Transverse colon (tissue), 4 donors: ENCODE measurements around the gene SHC1. TPM values are rescaled to one million over a fixed set of nuclear protein-coding genes. Genes with fewer than 3 reads are reported as not detected.

Experiments used
- DNase-seq: peaks from one replicate; pipeline ENCODE4 v3.0.0-alpha.2; 2019
- H3K27ac ChIP-seq, 4 donors: fragments of 200-600 bp; sonication (generic); 2 replicates each; pipeline ENCODE4 v1.5.1; 2016 to 2018; ENCODE audit warnings: inconsistent platforms in 4 of 4
- H3K27me3 ChIP-seq: fragments of 200-600 bp; sonication (generic); 2 replicates; pipeline ENCODE4 v1.5.1; 2017; ENCODE audit warnings: inconsistent platforms
- H3K36me3 ChIP-seq, 4 donors: fragments of 200-600 bp; sonication (generic); 2 replicates each; pipeline ENCODE4 v1.5.1; 2017 to 2019; ENCODE audit warnings: inconsistent platforms in 4 of 4
- H3K4me1 ChIP-seq, 4 donors: fragments of 200-600 bp; sonication (generic); 2 replicates each; pipeline ENCODE4 v1.5.1; 2017 to 2020; ENCODE audit warnings: inconsistent platforms in 4 of 4
- H3K4me3 ChIP-seq, 4 donors: fragments of 200-600 bp; sonication (generic); 1 replicate in 1 of 4; 2 replicates in 3 of 4; pipeline versions ENCODE4 v1.5.1 to v1.6.1; 2017 to 2019; ENCODE audit warnings: inconsistent platforms in 4 of 4
- H3K9me3 ChIP-seq, 2 donors: fragments of 200-600 bp; sonication (generic); 2 replicates each; pipeline ENCODE4 v1.5.1; 2017 to 2019; ENCODE audit warnings: inconsistent platforms in 2 of 2
- EP300 ChIP-seq: sonication (generic); formaldehyde crosslinking; IDR thresholded peaks from one replicate; pipeline ENCODE4 v1.6.1; 2017; ENCODE audit warnings: antibody characterized with exemption, low read depth
- POLR2A ChIP-seq: fragments of 450-650 bp; IDR thresholded peaks from one replicate; pipeline ENCODE4 v1.6.1; 2016; ENCODE audit warnings: antibody characterized with exemption, mild to moderate bottlenecking, moderate library complexity
- POLR2AphosphoS5 ChIP-seq, 3 donors: sonication (generic); formaldehyde crosslinking; IDR thresholded peaks; one replicate each; pipeline ENCODE4 v1.6.1; 2016; ENCODE audit warnings: antibody characterized with exemption in 3 of 3
- WGBS, 2 donors: methylation state at CpG; one replicate each; pipeline ENCODE4 v1.1.5; 2018; ENCODE audit warnings: low coverage in 1 of 2; 5-methylcytosine and 5-hydroxymethylcytosine counted together
- in situ Hi-C, 4 donors: fragments of 200-750 bp; cut with MboI; loops; one replicate each; pipeline versions ENCODE4 v1.15.0 to v1.15.1; 2017; ENCODE audit warnings: low sequenced_read_pairs in 3 of 4, low pct_ligation_motif_present in 1 of 4, low pct_unique_long_range_greater_than_20kb in 1 of 4
- intact Hi-C: fragments of 100-400 bp; cut with DNase I; formaldehyde crosslinking; loops from one replicate; pipeline ENCODE4 v1.15.1; 2023; ENCODE audit warnings: low total_unique reads
- total RNA-seq, 4 donors: library from RNA; depleted of rRNA; stranded (reverse); fragments of >200 nt; gene quantifications; one replicate each; pipeline ENCODE4 v1.1.0, GENCODE V29; 2016
- TF ChIP-seq, protein P1 (sequence below), 5 experiments: fragments of 200-600 bp in 3 of 5; fragments of 450-650 bp in 2 of 5; sonication (generic) in 3 of 5; IDR thresholded peaks; 1 replicate in 2 of 5; 2 replicates in 3 of 5; pipeline ENCODE4 v1.5.1; 2016 to 2017; ENCODE audit warnings: antibody characterized with exemption in 5 of 5, inconsistent platforms in 3 of 5, mild to moderate bottlenecking in 2 of 5, moderate library complexity in 1 of 5

Gene SHC1
- total RNA-seq, 4 donors from 2014 or later = 71.1 to 149 (median 92.0) TPM

DNA sequence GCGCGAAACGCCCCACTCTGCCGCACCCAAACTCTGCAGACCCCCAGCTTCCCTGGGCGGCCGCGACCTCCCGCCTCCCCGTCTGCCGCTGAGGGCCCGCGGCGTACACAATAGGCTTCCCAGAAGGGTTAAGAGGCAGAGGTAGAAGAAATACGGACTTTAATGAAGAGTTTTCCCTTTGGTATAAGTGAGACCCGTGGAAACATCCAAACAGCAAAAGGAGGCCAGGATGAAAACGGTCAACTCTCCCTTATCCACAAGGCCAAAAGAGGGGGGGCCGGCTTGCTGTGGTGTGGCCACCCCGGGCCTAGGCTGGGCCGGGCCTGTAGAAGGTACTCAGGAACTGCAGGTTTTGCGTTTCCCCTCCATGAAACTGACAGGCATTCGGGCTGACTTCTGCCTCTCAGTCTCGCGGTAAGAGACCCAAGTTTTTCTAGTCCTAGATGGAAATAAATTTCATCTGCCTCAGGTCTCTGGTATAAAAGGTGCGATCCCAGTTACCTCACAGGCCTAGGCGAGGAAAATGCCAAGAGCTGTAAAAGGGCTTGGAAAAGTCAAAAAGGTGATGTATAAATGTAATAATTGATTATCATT lies 8.3 kb downstream of the SHC1 start:
- Histone ChIP-seq H3K4me3 (peak overlapping the region; percentile 62 to 95 (median 78)), H3K36me3 (peaks cover 0 to 28% (median 11%) of the 10 kb centered on the region in 4 donors), H3K4me1 (peaks cover 1 to 34% (median 24%) of the 10 kb centered on the region in 4 donors), H3K9me3 (no peaks in the 10 kb centered on the region), H3K27me3 (no peaks in the 10 kb centered on the region), H3K27ac (peak overlapping the region; percentile 95 to 99 (median 96))
- peak; percentile 49 for DNase-seq
- in situ Hi-C loops = loop anchor here in 3 of 4 donors (25.0 kb wide), 1 partner anchor 100 kb away; the partner anchor contains the start of genes ADAM15 (in 3 of the 3) and EFNA4 (in 3 of the 3)
- intact Hi-C loops = no loop called here
- WGBS, 2 donors = 2 to 3% methylated on average over 8 to 22 of the region's 25 CpGs
- TF ChIP-seq, protein P1, sequence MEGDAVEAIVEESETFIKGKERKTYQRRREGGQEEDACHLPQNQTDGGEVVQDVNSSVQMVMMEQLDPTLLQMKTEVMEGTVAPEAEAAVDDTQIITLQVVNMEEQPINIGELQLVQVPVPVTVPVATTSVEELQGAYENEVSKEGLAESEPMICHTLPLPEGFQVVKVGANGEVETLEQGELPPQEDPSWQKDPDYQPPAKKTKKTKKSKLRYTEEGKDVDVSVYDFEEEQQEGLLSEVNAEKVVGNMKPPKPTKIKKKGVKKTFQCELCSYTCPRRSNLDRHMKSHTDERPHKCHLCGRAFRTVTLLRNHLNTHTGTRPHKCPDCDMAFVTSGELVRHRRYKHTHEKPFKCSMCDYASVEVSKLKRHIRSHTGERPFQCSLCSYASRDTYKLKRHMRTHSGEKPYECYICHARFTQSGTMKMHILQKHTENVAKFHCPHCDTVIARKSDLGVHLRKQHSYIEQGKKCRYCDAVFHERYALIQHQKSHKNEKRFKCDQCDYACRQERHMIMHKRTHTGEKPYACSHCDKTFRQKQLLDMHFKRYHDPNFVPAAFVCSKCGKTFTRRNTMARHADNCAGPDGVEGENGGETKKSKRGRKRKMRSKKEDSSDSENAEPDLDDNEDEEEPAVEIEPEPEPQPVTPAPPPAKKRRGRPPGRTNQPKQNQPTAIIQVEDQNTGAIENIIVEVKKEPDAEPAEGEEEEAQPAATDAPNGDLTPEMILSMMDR (IDR thresholded peaks at IDR 0.05) = no peak
- TF ChIP-seq POLR2A = no peak
- no peak for TF ChIP-seq EP300
- TF ChIP-seq POLR2AphosphoS5 (IDR thresholded peaks at IDR 0.05) = no peak

DNA sequence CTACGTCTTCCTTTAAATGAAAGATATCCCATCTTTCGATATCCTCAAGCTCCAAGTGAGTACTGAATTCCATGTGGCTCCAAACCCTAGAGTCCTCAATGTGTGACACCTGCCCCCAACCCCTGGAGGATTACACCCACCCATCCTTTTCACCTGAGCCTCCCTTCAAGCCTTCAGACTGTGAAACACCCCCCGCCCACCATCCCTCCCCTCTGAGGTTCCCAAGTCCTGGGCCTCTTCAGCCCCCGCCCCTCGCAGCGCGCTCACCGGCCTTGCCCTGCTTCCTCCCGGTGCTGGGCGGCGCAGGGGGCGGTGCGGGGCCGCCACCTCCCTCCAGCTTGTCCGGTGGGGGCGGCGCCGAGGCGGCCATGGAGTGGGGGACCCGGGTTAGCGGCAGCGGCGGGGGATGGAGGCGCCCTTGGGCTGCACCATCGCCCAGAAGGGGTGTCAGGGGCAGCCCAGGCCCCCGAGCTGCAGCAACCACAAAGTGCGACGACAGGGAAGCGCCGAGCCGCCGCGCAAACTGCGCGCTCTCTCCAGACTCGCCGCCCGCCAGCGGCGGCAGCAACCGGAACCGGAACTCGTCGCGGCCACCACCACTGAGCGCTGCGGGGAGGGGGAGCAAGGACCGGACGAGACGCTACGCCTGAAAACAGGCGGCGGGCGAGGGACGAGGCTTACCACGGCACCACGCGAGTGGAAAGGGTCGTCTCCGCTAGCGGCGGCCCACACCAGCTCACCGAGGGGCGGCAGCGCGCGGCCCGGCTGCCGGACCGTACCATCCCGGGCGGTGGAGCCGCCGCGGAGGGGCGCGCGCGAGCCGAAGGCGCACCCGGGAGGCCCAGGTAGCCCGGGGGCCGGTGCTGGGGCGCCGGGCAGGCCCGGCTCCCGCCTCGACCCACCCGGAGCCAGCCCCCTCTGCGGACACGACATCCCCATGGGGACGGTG lies 9.1 kb downstream of the SHC1 start, which contains the start of gene PYGO2:
PYGO2 (minus strand) TSS at position 576 of the 949 bp plus-strand sequence; CDS start at position 370, 206 bp downstream.
- DNase-seq = peak; percentile 87
- Histone ChIP-seq H3K27me3 (no peaks in the 10 kb centered on the region), H3K4me1 (peaks cover 9 to 42% (median 31%) of the 10 kb centered on the region in 4 donors), H3K9me3 (no peaks in the 10 kb centered on the region), H3K27ac (peak within 1 kb of the TSS; percentile 95 to 99 (median 96)), H3K4me3 (peak within 1 kb of the TSS; percentile 62 to 95 (median 78)), H3K36me3 (peaks cover 0 to 22% (median 10%) of the 10 kb centered on the region in 4 donors)
- peak; percentile 89 for TF ChIP-seq POLR2A
- TF ChIP-seq, protein P1 (IDR thresholded peaks at IDR 0.05) = peak in 4 of 5 experiments; percentile 35 to 83 (median 64)
- peak; percentile 85 to 92 (median 91) for TF ChIP-seq POLR2AphosphoS5 (IDR thresholded peaks at IDR 0.05)
- no peak for TF ChIP-seq EP300
- 0% methylated on average over 20 of the region's 93 CpGs; no CpG with 5 or more reads in 1 of the 2 donors for WGBS, 2 donors
- intact Hi-C loops = no loop called here
- in situ Hi-C loops = loop anchor here in 3 of 4 donors (25.0 kb wide), 1 partner anchor 101 kb away; the partner anchor contains the start of genes ADAM15 (in 3 of the 3) and EFNA4 (in 3 of the 3)

DNA sequence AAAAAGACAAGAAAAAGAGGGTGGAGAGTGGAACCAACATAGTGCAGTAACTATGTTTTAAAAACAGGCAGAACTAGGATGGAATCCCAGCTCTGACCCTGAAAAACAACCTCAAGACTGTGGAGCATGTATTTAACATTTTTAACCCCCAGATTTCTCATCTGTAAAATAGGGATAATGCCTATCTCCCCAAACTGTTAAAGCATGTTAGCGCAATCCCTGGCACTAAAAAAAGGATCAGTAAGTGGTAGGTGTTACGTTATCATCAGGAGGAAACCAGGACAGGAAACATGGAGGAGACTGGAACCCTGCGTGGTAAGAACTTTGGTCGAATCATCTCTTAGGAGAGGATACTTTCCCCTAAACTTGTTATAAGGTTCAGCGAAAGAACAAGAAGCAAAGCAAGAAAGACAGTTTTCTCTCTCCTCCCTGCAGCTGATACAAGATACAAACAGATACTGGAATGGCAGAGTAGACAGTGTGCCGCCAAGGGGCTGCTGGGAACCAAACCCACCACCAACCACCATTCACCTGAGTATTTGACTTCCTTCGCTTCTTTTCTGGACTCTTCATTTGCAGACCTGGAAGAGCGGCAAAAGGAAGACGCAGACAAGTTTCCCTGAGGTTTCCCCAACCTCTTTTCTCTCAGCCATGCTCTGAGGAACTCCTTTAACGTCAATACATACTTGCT lies 10.0 kb downstream of the SHC1 start:
- H3K36me3 ChIP-seq = peaks cover 0 to 22% (median 7%) of the 10 kb centered on the region in 4 donors
- H3K4me3 ChIP-seq = peak overlapping the region; percentile 62 to 95 (median 78)
- in situ Hi-C loops (loop anchor here in 3 of 4 donors (25.0 kb wide), 1 partner anchor 102 kb away; the partner anchor contains the start of genes ADAM15 (in 3 of the 3) and EFNA4 (in 3 of the 3)), intact Hi-C loops (no loop called here)
- no peak for TF ChIP-seq EP300
- no peak for TF ChIP-seq POLR2AphosphoS5 (IDR thresholded peaks at IDR 0.05)
- H3K4me1 ChIP-seq = peaks cover 11 to 46% (median 35%) of the 10 kb centered on the region in 4 donors
- 22 to 30% methylated on average over 6 to 10 of the region's 10 CpGs for WGBS, 2 donors
- peak overlapping the region; percentile 95 to 99 (median 96) for H3K27ac ChIP-seq
- H3K9me3 ChIP-seq = no peaks in the 10 kb centered on the region
- H3K27me3 ChIP-seq = no peaks in the 10 kb centered on the region
- DNase-seq = no peak

DNA sequence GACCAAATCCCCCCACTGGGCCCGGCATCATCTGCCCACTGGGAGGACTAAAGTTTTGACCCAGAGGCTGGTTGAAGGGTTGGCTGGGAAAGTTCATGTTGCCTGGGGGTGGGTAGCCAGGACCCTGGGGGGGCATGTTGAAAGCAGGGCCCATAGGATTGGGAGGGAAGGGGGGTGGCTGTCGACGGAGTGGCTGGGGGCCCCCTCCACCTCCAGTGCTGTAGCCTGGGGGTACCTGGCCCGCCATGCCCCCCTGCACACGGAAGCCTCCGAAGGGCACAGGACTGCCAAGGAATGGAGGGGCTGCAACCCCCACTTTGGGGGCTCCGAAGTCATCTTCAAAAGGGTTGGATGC lies 11.1 kb downstream of the SHC1 start:
- intact Hi-C loops (no loop called here), in situ Hi-C loops (loop anchor here in 3 of 4 donors (25.0 kb wide), 1 partner anchor 103 kb away; the partner anchor contains the start of genes ADAM15 (in 3 of the 3) and EFNA4 (in 3 of the 3))
- no peak overlapping the region for H3K27ac ChIP-seq
- peaks cover 15 to 58% (median 45%) of the 10 kb centered on the region in 4 donors for H3K4me1 ChIP-seq
- no peak for DNase-seq
- peaks cover 0 to 18% (median 2%) of the 10 kb centered on the region in 4 donors for H3K36me3 ChIP-seq
- TF ChIP-seq, protein P1 (IDR thresholded peaks at IDR 0.05) = no peak
- no peak for TF ChIP-seq EP300
- TF ChIP-seq POLR2AphosphoS5 (IDR thresholded peaks at IDR 0.05) = no peak
- no peak for TF ChIP-seq POLR2A
- H3K9me3 ChIP-seq = no peaks in the 10 kb centered on the region
- 97% methylated on average over 6 of the region's 7 CpGs; no CpG with 5 or more reads in 1 of the 2 donors for WGBS, 2 donors
- H3K4me3 ChIP-seq = no peak overlapping the region
- no peaks in the 10 kb centered on the region for H3K27me3 ChIP-seq
